ENCODE results near the gene PPP2R3B. TPM values are rescaled to one million over a fixed set of nuclear protein-coding genes. Genes with fewer than 3 reads are reported as not detected.

PPP2R3B gene
- total RNA-seq, 1 donor from 2014 or later = 27.1 TPM

DNA sequence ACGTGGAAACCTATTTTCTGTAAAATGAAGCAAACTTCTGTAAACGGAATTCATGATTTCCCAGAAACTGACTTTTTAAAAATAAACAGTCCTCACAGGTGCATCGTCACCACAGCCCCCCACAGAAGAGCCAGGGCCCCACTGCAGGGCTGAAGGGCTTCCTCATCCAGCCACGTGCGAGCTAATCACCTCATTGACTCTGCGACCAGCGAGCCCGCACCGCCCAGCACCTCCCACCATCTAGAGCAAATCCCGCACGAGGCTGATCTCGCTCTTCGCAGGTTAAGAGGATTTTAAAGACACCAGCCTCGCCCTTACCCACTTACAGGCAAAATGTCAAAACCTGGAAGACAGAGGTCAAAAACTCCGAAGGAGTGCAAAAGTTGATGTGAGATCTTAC is 14.8 kb downstream of the PPP2R3B start:
- intact Hi-C loops (cut with micrococcal nuclease) = no loop called here

DNA sequence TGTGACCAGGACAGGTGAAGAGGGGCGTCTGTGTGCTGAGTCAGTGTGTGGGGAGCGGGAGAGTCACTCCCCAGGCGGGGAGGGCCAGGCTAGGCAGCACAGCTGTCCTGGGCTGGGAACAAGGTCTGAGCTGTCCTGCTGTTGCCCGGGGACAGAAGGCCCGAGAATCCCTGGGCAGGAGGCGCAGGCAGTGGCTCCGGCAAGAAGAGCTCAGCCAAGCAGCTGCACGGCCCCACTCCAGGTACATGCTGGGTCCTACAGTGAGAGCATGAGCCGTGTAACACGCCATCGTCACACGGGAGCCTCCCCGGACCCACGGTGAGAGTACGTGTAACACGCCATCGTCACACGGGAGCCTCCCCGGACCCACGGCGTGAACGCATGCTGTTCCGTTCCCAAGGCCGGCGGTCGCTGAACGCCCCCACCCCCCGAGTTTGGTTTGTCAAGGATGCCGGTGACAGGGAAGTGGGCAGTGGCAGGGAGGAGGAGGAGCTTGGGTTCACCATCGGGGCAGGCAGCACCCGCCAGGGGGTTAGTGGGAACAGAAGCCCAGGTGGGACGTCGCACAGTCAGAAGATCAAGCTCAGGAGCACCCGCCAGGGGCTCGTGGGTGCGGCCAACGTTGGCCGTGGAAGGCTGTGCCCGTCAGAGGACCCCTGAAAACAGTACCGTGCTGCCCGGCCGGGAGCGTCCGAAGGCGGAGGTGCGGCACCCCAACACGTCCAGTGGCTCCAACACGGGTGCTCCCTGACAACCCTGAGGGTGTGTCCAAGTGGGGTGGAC is 15.6 kb downstream of the PPP2R3B start:
- intact Hi-C loops (cut with micrococcal nuclease) = no loop called here

DNA sequence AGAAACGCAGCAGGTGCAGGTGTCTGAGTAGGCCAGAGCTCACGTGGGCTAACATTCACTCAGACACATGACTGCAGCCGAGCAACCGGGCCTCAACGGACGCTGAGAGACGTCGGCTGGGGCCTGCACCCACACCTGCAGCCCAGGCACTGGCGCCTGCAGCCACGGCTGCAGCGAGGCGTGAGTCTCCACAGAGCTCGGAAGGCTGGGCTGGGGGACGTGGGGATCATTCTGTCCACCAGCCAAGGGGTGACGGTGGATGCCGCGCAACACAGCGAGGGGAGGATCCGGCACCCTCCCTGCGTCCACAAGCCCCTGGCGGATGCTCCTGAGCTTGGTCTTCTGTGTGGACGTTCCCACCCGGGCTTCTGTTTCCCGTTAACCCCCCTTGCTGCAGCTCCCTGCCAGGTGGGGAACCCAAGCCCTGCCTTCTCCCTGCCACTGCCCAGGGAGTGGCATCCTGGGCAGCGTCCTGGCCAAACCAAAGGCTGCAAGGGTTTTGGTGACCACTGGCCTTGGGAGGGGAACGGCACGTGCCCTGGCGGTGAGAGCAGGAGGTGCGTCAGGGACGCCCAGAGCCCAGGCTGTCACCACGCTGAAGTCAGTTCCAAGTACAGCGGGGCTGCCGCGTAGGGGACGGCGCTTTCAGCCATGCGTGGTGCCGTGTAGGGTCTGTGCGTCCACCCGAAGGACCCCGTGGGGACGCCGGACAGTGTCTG is 16.3 kb downstream of the PPP2R3B start:
- intact Hi-C loops (cut with micrococcal nuclease) = no loop called here

DNA sequence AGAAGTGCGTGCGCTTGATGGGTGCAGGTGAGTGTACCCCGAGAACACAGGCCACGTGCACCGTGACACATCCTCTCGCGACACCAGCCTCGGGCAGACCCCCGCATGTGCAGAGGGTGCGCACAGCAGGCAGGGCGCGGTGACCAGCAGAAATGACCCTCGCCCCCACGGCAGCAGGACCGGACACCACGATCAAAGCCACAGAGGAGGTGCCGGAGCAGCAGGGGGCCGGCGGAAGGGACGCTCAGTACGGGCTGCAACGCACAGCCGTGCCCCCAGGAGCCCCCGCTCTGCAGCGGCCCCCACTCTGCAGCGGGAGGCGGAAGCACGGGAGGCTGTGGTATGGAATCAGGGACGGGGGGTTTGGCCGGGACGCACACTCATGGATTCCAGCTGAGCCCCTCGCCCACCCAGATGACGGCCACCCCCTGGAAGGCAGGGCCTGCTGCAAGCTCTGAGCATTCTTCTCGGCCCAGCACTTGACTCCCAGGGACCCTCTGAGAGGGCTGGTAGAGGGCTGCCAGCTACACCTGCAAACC is 17.1 kb downstream of the PPP2R3B start:
- intact Hi-C loops (cut with micrococcal nuclease) = no loop called here

DNA sequence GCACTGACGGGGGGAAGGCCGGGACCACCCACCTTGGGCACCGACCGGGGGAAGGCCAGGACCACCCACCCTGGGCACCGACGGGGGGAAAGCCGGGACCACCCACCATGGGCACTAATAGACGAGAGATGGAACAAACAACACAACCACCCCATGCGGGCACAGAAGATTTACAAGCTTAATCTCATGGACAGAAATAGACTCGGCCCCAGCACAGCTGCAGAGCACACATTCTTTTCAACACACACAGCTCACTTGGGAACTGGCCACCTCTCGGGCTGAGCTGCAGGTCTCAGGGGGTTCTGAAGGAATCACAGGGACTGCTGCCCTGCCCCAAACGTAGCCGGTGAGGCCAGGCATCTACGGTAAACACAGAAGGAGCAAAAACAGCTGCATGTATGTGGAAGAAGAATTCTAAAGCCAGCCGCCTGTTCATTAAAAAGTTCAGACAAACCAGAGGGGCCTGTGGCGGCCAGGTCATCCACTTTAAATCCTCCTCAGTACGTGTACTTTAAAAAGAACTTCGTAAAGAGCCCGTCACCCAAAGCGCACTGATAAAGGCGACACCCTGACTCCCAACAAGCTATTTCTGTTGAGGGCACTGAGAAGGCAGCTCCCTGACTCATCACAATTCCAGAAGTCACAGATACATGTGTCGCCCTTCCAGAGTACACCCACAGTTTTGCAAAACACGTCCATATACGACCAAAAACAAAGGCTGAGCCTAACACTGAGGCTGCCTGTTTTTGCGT is 17.7 kb downstream of the PPP2R3B start:
- intact Hi-C loops (cut with micrococcal nuclease) = no loop called here

DNA sequence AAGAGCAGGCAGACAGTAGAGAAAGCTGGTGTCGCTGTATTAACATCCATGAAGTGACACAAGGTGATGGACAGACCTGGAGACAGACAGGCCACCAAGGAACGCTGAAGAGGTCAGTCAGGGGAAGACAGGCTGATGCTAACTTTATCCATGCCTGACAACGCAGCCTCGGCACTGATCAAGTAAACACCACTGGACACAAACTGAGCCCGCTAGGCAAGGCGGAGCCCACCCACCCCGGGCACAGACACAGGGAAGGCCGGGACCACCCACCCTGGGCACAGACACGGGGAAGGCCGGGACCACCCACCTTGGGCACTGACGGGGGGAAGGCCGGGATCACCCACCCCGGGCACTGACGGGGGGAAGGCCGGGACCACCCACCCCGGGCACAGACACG is 18.8 kb downstream of the PPP2R3B start:
- intact Hi-C loops (cut with micrococcal nuclease) = no loop called here

DNA sequence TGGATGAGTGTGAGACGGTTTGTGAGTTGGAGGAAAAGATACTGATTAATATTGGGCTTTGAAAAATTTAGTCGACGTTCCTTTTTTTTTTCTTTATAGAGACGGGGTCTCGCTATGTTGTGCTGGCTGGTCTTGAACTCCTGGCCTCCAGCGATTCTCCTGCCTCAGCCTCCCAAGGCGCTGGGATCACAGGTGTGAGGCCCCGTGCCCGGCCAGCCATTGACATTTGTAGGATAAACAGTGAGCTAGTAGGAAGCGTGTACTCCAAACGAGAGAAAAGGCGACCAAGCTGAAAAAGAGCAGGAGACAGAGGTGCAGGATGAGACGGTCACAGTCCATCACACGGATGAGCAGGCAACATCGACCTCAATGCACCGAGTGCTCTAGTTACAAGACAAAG is 19.4 kb downstream of the PPP2R3B start:
- intact Hi-C loops (cut with micrococcal nuclease) = no loop called here

DNA sequence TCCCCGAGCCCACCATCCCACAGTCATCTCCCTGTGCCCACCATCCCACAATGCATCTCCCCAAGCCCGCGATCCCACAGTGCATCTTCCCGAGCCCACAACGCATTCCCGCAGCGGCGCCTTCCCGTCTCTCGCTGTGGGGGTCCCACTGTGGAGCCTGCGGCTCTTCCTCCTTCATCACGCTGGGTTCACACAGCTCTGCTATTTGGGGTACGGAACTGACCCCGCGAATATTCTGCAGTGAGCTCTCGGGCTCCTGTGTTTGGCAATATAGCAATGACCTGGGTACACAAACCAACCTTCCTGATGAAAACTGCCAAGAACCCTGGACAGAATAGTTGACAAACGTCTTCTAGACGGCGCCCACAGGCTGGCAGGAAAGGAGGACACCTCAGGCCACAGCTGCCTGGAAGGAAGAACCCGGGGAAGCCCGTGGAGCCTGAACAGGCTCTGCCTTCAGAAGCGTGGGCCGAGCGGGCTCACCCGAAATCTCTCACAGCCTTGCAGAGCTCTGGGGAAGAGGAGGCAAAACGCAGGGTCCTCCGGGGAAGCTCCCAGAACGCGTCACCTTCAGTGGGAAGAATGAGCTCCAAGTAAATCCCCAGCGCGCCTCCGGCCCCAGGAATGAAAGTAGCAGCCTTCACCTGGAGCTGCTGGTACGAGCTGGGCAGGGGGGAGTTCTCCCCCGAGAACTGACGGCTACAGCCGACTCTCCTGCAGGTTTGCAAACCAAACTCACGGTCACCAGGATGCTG is 22.9 kb downstream of the PPP2R3B start:
- intact Hi-C loops (cut with micrococcal nuclease) = no loop called here

DNA sequence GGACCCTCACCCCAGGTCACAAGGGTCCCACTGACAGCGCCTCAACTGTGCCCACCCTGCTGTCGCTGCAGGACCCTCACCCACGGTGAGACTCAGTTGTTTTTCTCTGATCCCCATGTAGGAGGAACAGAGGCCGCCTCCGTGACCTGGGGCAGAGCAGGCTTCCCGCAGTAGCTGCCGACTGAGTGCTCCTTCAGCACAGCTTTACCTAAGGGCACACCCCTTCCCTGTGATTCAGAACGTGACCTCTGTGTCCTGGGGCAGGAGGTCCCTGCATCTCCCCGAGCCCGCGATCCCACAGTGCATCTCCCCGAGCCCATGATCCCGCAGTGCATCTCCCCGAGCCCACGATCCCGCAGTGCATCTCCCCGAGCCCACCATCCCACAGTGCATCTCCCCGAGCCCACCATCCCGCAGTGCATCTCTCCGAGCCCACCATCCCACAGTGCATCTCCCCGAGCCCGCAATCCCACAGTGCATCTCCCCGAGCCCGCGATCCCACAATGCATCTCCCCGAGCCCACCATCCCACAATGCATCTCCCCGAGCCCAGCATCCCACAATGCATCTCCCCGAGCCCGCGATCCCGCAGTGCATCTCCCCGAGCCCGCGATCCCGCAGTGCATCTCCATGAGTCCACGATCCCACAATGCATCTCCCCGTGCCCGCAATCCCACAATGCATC is 23.6 kb downstream of the PPP2R3B start:
- intact Hi-C loops (cut with micrococcal nuclease) = no loop called here

DNA sequence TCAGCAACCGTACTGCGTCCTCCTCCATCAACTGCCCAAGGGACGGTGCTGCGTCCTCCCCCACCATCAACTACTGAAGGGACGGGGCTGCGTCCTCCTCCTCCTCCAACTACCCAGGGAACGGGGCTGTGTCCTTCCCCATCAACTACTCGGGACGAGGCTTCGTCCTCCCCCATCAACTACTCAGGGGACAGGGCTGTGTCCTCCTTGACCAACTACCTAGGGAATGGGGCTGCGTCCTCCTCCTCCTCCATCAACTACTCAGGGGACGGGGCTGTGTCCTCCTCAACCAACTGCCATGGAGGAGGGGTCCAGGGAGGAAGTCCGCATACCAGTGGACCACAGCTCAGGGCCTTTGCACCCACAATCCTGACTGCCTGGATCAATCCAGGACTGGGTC is 24.4 kb downstream of the PPP2R3B start:
- intact Hi-C loops (cut with micrococcal nuclease) = no loop called here

DNA sequence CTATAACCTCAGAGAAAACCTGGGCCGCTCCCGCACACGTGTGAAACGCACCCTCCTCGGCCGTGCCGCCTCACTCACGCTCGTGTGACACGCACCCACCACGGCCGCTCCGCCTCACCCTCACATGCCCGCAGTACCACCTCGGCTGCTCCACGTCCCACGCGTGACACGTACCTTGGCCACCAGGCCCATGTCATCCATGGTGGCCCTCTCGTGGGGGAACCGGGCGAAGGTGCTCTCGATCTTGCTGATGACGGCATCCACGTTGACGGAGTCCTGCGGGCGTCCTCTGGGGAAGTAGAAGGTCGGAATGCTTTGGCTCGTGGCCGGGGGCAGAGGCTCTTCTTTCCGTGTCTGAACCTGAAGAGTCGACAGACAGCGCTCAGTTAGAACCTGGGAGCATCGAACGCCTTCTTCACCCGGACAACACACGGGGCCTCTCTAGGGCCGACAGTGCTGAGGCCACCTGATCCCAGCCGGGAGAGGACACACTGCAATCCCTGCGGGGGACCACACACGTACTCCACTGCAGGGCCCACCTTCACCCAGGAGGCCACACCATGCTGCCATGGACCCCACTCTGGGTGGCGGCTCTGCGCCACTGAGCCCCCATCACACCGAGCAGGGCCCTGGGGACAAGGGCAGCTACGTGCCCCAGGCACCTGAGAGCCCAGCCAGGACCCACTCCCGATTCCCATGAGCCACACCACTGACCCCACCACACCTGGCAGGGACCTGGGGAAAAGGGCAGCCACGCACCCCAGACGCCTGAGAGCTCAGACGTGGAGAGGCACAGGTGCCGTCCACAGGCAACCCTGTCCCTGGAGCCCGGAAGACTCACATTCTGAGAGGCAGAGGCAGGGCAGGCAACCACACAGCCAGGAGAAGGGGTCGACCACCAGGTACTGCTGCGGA is 25.2 kb downstream of the PPP2R3B start:
- intact Hi-C loops (cut with micrococcal nuclease) = no loop called here

DNA sequence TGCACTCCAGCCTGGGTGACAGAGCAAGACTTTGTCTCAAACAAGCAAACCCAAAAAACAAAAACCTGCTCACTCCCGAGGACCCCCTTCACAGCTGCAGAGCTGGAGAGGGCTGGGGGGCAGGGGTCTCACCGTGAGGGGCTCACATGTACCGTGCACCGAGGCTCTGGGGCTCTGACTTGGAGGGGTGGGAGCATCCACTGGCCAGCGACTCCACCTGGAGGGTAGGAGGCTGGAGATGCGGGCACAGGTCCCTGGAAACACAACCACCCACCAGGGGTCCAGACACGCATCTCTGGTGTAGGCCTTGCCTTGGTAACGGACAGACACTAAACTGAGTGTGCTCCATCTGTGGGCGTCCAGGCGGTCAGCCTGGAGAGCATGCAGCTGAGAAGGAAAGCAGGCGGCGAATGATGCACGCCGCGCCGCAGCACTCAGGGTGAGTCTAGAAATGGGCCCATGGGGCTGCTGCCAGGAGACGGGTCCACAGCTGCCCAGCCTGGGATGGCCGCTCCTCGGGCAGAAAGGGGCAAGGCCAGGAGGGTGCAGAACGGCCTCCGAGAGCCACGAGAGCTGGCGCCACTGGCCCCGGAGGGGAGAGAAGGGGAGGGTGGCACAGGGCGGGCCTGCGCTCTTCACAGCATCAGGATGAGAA is 26.1 kb downstream of the PPP2R3B start:
- intact Hi-C loops (cut with micrococcal nuclease) = no loop called here

DNA sequence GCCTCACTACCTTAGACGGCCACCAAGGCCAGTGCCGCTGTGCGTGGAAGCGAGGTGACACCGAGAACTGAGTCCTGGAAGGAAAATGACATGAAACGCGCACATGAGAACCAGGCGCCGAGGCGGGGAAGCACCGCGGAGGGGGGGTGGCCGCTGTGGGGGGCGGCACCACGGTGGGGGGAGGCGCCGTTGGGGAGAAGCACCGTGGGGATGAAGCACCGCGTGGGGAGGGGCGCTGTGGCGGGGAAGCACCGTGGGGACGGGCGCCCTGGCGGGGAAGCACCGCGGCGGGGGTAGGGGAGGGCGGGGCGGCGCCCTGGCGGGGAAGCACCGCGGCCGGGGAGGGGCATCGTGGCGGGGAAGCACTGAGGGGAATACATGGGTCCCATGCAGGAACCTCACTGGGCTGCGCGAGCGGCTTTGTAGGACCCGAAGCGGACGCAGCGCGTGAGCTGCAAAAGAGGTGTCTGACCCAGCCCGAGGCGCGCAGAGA is 28.0 kb downstream of the PPP2R3B start:
- intact Hi-C loops (cut with micrococcal nuclease) = no loop called here

DNA sequence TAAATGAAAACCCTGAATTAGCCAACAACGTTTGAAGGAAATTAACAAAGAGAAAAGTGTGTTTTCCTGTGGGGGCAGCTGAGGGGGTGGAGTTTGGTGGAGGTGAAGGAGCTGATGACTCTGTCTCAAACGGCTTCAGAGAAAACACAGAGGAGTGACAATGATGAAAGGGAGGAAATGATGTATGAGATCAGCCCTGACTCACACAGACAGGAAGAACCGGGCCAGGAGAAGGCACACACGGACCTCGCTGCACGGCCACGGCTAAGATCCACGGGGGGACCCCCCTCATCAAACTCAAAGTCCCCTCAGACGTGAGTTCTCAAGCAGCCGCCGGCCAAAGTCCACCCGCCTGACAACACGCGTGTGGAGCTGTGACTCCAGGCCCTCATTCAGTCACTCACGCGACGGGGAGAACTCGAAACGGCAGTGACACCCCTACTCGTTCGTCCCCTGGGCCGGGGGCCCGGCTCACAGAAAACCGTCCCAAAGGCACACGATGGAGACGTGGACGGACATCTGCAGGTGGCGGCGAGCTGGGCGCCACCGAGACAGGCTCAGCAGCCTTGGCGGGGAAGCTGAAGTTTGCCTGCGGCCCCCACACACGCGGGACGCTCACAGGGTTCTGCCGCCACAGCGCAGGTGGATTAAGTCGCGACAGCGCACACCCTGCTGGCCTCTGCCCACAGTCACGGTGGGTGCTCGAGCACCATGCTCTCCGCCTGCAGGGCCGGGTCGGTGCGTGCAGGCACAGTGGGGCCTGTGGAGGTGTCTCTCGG is 28.8 kb downstream of the PPP2R3B start:
- intact Hi-C loops (cut with micrococcal nuclease) = loop anchor here (1.0 to 2.0 kb wide), 4 partner anchors 21 to 75 kb away; partner anchors contain the start of gene GTPBP6

DNA sequence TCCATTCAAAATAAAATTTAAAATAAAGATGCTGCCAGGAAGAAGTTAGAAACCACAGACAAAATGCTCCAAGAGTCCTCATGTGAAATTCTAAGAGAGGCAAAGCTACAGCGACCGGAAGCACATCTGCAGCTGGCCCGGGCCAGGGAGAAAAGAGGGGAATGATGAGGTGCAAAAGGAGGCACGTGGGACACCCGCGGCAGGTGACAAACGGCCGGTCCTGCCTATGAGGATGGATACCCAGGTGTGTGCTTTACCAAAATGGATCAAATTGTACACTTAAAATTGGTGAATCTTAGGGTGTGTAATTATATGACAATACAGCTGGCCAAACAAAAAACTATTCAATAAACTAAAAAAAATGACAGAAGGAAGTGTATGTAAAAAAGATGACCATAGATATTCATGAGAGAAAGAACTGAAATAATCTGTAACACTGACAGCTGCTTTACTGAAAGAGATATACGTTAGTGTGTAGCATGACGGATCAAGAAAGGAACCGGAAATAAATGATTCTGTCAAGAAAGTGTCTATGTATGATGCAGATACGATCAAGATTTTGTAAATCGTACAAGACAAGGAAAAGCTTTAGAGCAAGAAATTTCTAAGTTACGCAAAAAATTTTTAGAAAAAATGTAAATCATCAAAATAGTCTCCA is 29.5 kb downstream of the PPP2R3B start:
- intact Hi-C loops (cut with micrococcal nuclease) = loop anchor here (1.0 to 2.0 kb wide), 4 partner anchors 22 to 74 kb away; partner anchors contain the start of gene GTPBP6

DNA sequence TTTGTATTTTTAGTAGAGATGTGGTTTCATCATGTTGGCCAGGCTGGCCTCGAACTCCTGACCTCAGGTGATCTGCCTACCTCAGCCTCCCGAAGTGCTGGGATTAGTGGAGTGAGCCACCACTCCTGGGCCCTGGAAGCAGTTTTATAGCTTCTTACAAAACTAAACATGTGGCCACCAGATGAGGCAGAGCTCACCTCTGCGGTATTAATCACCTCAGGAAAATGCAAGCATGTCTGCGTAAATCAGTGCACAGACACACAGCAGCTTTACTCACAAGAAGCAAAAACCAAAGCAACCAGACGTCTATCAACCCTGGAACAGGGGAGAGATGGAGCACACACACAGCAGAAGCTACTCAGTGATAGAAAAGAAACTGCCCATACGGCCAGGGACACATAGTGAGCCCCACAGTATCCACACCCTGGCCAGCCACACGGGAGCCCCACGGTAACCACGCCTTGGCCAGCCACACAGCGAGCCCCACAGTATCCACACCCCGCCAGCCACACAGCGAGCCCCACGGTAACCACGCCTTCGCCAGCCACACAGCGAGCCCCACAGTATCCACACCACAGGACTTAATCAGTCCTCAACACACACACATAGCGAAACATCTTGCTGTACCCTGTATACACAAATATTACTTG is 30.2 kb downstream of the PPP2R3B start:
- intact Hi-C loops (cut with micrococcal nuclease) = loop anchor here (1.0 to 2.0 kb wide), 4 partner anchors 22 to 73 kb away; partner anchors contain the start of gene GTPBP6
